C4-2B (cell line): ENCODE measurements around the gene MAP4.
"Not testable (repeated sequence)": the region's sequence is repeated elsewhere in the genome, so short reads cannot be mapped to it uniquely, and the experiment has no call there.

ENCODE experiments used
- H3K27ac ChIP-seq: fragments of 450-650 bp; 2 replicates; pipeline ENCODE4 v1.5.1; 2017
- ZFX ChIP-seq: fragments of 450-650 bp; IDR thresholded peaks from 2 replicates; pipeline ENCODE4 v1.6.1; 2017
- TF ChIP-seq, protein P1 (sequence below): fragments of 450-650 bp; conservative IDR thresholded peaks from 2 replicates; pipeline ENCODE4 v1.5.1; 2017; ENCODE audit warnings: mild to moderate bottlenecking

Gene MAP4

DNA sequence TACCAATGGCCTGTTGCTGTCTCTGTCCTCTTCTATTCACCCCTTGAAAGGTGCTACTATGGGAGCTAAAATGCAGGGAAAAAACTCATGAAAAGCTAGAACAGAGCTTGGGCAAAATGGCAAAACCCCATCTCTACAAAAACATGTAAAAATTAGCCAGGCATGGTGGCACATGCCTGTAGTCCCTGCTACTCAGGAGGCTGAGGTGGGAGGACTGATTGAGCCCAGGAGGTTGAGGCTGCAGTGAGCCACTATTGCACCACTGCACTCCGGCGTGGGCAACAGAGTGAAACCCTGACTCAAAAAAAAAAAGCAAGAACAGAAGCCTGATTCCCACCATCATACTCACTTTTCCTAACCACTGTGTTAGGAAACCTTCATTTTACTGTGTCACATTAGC, 1.9 kb downstream of the MAP4 start:
- TF ChIP-seq ZFX = no peak
- TF ChIP-seq, protein P1, sequence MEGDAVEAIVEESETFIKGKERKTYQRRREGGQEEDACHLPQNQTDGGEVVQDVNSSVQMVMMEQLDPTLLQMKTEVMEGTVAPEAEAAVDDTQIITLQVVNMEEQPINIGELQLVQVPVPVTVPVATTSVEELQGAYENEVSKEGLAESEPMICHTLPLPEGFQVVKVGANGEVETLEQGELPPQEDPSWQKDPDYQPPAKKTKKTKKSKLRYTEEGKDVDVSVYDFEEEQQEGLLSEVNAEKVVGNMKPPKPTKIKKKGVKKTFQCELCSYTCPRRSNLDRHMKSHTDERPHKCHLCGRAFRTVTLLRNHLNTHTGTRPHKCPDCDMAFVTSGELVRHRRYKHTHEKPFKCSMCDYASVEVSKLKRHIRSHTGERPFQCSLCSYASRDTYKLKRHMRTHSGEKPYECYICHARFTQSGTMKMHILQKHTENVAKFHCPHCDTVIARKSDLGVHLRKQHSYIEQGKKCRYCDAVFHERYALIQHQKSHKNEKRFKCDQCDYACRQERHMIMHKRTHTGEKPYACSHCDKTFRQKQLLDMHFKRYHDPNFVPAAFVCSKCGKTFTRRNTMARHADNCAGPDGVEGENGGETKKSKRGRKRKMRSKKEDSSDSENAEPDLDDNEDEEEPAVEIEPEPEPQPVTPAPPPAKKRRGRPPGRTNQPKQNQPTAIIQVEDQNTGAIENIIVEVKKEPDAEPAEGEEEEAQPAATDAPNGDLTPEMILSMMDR = no peak
- H3K27ac ChIP-seq = peak overlapping the region; percentile 45; the same call in 1 of the 2 replicates

DNA sequence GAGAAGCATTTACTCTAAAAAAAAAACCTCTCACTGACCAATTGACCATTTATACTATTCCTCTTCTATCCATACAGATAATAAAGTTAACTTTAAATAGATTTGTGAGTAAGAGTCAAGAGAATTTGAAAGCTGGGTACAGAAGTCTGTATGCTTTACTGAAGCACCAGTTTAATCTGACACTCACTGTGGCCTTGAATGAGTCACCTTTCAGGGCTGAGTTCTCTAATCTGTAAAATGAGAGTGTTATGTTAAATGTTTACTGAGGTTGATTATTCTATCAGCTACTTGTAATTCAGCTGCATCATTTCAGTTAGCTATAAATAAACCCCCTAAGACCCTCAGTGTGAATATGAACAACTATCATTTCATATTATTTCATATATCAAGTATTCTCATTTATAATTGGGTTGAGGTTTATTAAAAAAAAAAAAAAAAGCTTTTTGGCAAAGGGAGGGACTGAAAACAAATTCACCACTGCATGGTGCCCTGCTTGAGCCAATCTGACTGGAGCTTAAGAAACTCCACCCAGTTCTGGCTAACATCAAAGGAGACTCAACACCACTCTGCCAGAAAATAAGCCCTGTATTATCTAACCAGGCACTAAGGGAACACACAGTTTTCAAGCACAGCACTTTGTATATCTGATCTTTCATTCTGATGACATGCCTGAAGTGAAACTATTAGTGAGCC, 2.8 kb downstream of the MAP4 start:
- H3K27ac ChIP-seq = no peak overlapping the region

DNA sequence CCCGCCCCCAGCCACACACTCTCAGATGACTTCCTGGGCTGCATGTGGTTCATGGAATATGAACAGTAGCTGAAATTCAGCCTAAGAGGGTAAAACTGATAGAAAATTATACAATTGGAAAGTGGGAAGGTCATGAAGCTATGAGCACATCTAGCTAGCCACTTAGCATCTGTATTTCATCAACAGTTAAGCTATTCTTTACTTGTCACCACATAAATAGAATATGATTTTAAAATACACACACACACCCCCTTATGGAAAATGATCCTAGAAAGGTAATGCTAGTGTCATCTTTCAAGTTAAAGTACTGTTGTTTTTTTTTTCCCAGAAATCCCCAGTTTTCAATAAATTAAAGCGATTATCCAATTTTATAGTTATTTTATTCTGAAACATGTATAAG, 3.6 kb downstream of the MAP4 start:
- H3K27ac ChIP-seq = no peak overlapping the region
- no peak for TF ChIP-seq ZFX
- TF ChIP-seq, protein P1 = no peak

More for the DNA sequence above, 2.8 kb downstream of the MAP4 start:
- TF ChIP-seq, protein P1 = no peak
- TF ChIP-seq ZFX = no peak

DNA sequence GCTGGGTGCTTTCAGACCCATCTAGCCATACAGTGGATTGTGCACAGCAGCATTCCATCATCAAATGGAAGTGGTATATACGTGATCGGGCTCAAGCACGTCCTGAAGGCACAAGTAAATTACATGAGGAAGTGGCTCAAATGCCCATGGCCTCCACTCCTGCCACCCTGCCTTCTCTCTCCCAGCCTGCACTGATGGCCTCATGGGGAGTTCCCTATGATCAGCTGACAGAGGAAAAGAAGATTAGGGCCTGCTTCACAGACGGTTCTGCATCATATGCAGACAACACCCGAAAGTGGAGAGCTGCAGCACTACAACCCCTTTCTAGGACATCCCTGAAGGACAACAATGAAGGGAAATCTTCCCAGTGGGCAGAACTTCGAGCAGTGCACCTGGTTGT, 8.2 kb downstream of the MAP4 start:
- H3K27ac ChIP-seq = not testable (repeated sequence)

DNA sequence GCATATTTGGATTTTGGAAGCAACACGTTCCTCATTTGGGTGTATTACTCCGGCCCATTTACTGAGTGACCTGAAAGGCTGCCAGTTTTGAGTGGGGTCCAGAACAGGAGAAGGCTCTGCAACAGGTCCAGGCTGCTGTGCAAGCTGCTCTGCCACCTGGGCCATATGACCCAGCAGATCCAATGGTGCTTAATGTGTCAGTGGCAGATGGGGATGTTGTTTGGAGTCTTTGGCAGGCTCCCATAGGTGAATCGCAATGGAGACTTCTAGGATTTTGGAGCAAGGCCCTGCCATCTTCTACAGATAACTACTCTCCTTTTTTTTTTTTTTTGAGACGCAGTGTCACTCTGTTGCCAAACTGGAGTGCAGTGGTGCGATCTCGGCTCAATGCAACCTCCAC, 8.9 kb downstream of the MAP4 start:
- not testable (repeated sequence) for H3K27ac ChIP-seq

DNA sequence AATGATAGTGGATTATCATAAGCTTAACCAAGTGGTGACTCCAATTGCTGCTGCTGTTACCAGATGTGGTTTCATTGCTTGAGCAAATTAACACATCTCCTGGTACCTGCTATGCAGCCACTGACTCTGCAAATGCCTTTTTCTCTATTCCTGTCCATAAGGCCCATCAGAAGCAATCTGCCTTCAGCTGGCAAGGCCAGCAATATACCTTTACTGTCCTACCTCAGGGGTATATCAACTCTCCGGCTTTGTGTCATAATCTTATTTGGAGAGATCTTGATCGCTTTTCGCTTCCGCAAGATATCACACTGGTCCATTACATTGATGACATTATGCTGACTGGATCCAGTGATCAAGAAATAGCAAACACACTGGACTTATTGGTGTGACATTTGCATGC, 9.4 kb downstream of the MAP4 start:
- not testable (repeated sequence) for H3K27ac ChIP-seq

DNA sequence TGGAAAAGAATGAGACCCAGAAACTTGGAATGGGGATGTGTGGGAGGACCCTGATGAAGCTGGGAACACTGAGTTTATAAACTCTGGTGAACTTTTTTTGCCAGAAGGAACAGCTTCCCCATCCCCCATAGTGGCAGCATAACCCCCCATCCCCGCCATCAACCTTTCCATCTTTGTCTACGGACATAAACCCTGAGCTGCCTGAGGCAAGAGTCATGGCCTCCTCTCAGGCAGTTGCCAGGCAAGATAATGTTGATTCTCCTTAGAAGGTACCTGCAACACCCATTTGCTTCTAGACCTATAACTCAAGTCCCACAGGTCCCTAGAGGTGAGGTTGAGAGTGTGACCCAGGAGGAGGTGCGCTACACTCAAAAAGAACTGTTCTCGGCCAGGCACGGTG, 11.5 kb downstream of the MAP4 start:
- no peak overlapping the region for H3K27ac ChIP-seq
- TF ChIP-seq, protein P1 = no peak
- TF ChIP-seq ZFX = no peak

DNA sequence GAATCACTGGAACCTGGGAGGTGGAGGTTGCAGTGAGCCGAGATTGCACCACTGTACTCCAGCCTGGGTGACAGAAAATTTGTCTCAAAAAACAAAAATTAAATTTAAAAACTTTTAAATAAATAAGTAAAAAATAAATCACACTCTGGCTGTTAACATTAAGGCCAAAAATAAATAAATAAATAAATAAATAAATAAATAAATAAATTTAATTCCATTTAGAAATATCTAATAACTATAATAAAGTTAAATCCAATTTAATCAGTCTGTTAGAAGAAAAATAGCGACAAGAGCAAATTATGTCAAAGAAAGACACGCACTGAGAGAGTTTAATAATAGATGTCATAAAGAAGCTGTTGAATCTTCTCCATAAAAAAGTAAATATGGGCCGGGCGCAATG, 13.4 kb downstream of the MAP4 start:
- TF ChIP-seq, protein P1 = no peak
- TF ChIP-seq ZFX = no peak
- no peak overlapping the region for H3K27ac ChIP-seq

DNA sequence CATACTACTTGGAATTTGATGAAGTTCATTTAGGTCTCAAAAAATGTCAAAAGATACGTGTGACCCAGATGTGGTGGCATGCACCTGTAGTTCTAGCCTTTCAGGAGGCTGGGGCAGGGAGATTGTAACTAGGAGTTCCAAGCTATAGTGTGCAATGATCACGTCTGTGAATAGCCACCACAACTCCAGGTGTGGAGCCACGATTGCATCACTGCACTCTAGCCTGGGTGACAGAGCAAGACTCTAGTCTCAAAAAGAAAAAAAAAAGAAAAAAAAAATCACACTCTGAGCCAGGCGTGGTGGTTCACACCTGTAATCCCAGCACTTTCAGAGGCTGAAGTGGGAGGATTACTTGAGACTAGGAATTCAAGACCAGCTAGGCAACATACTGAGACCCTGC, 14.2 kb downstream of the MAP4 start:
- no peak for TF ChIP-seq ZFX
- TF ChIP-seq, protein P1 = no peak
- H3K27ac ChIP-seq = no peak overlapping the region
